Keratinocyte (primary cell): ENCODE measurements around the gene TERB1. TPM values are rescaled to one million over a fixed set of nuclear protein-coding genes. Genes with fewer than 3 reads are reported as not detected.

Experiments used
- DNase-seq: peaks from one replicate; pipeline ENCODE4 v3.0.0-alpha.2; 2011; ENCODE audit warnings: low read depth, missing footprints, low spot score
- FAIRE-seq: peaks from 2 replicates; lab custom pipeline; 2011; peaks lifted over from hg19 to GRCh38; lab: Jason Lieb, UNC
- H2AFZ ChIP-seq: 2 replicates; pipeline ENCODE4 v1.6.0; 2012; ENCODE audit warnings: low read length, control low read depth, inconsistent platforms; ENCODE audit not compliant: control insufficient read depth
- H3K27ac ChIP-seq: 2 replicates; pipeline ENCODE4 v1.5.1; 2011; ENCODE audit warnings: low read length; ENCODE audit not compliant: control insufficient read depth, insufficient read depth
- H3K27me3 ChIP-seq: 3 replicates; pipeline ENCODE4 v1.6.0; 2011; ENCODE audit warnings: low read length; ENCODE audit not compliant: control insufficient read depth, insufficient read depth; ENCODE audit errors: extremely low read depth
- H3K36me3 ChIP-seq, 2 experiments: 2 replicates in 1 of 2; 3 replicates in 1 of 2; pipeline ENCODE4 v1.5.1; 2011; ENCODE audit warnings: low read length in 2 of 2, mild to moderate bottlenecking in 1 of 2; ENCODE audit not compliant: control insufficient read depth in 2 of 2, insufficient read depth in 2 of 2; ENCODE audit errors: extremely low read depth in 1 of 2
- H3K4me1 ChIP-seq: 3 replicates; pipeline ENCODE4 v1.5.1; 2011; ENCODE audit warnings: low read length; ENCODE audit not compliant: control insufficient read depth, insufficient read depth; ENCODE audit errors: extremely low read depth
- H3K4me2 ChIP-seq: 3 replicates; pipeline ENCODE4 v1.6.0; 2011; ENCODE audit warnings: low read depth, low read length; ENCODE audit not compliant: control insufficient read depth, insufficient read depth; ENCODE audit errors: extremely low read depth
- H3K4me3 ChIP-seq, 3 experiments: fragments of 200-600 bp in 1 of 3; sonication (generic) in 1 of 3; 2 replicates in 2 of 3; 3 replicates in 1 of 3; pipeline ENCODE4 v1.5.1; 2011 to 2016; ENCODE audit warnings: low read length in 3 of 3, mild to moderate bottlenecking in 3 of 3, control low read depth in 2 of 3, inconsistent platforms in 1 of 3, low read depth in 1 of 3, mixed read lengths in 1 of 3, mixed run types in 1 of 3, moderate library complexity in 1 of 3; ENCODE audit not compliant: control insufficient read depth in 2 of 3, insufficient read depth in 2 of 3; ENCODE audit errors: extremely low read depth in 1 of 3
- H3K79me2 ChIP-seq: 2 replicates; pipeline ENCODE4 v1.6.0; 2012; ENCODE audit warnings: low read length; ENCODE audit not compliant: control insufficient read depth, insufficient read depth
- H3K9ac ChIP-seq: 3 replicates; pipeline ENCODE4 v1.6.0; 2011; ENCODE audit warnings: low read length; ENCODE audit not compliant: control insufficient read depth, insufficient read depth; ENCODE audit errors: extremely low read depth
- H3K9me1 ChIP-seq: 3 replicates; pipeline ENCODE4 v1.6.0; 2011; ENCODE audit warnings: low read length; ENCODE audit not compliant: control insufficient read depth, insufficient read depth; ENCODE audit errors: extremely low read depth
- H3K9me3 ChIP-seq: 2 replicates; pipeline ENCODE4 v1.5.1; 2012; ENCODE audit warnings: low read depth, low read length; ENCODE audit not compliant: control insufficient read depth
- H4K20me1 ChIP-seq: 3 replicates; pipeline ENCODE4 v1.6.0; 2011; ENCODE audit warnings: low read length; ENCODE audit not compliant: control insufficient read depth, insufficient read depth; ENCODE audit errors: extremely low read depth
- CTCF ChIP-seq, 3 experiments: IDR thresholded peaks in 1 of 3; conservative IDR thresholded peaks in 1 of 3; optimal IDR thresholded peaks in 1 of 3; 2 replicates in 2 of 3; 3 replicates in 1 of 3; pipeline versions ENCODE3 to v1.5.1; 2011; ENCODE audit warnings: low read length in 3 of 3, mild to moderate bottlenecking in 3 of 3, moderate library complexity in 2 of 3, control low read depth in 1 of 3, inconsistent platforms in 1 of 3; ENCODE audit not compliant: insufficient read depth in 2 of 3; ENCODE audit errors: extremely low read depth in 1 of 3
- EZH2 ChIP-seq: IDR thresholded peaks from one replicate; pipeline ENCODE4 v1.6.1; 2012; ENCODE audit warnings: inconsistent platforms, mild to moderate bottlenecking, low read length, moderate library complexity
- dilution Hi-C: fragments of 300-500 bp; cut with MboI; formaldehyde crosslinking; loops from one replicate; pipeline ENCODE4 v1.7.0; 2020; ENCODE audit warnings: low sequenced_read_pairs; ENCODE audit not compliant: extremely low pct_ligation_motif_present
- polyA plus RNA-seq, 5 experiments: library from polyadenylated mRNA; depleted of rRNA in 3 of 5; stranded (reverse) in 3 of 5; stranded (forward) in 1 of 5; unstranded in 1 of 5; fragments of >200 nt; gene quantifications; 1 replicate in 1 of 5; 2 replicates in 3 of 5; 3 replicates in 1 of 5; pipeline versions ENCODE4 v1.2.1 to v1.2.3, GENCODE V29; 2011 to 2012; ENCODE audit warnings: missing spikeins in 2 of 5, low read depth in 1 of 5, low replicate concordance in 1 of 5

TERB1 gene
- polyA plus RNA-seq, 1 donor (not counting 4 experiments of a cell fraction or from before 2014, with no cell fraction given) = 0.22 TPM

- no peaks in the 10 kb centered on the region for H3K36me3 ChIP-seq
- peaks cover 2% of the 10 kb centered on the region for H3K9me3 ChIP-seq
- H4K20me1 ChIP-seq = no peaks in the 10 kb centered on the region
- H3K4me3 ChIP-seq = no peak overlapping the region
- peak overlapping the region; percentile 8 for H3K9ac ChIP-seq
- FAIRE-seq = peak; percentile 87
- peak; percentile 87 for DNase-seq
- no peak for TF ChIP-seq CTCF (optimal IDR thresholded peaks at IDR 0.05 in 1 of 3, IDR thresholded peaks at IDR 0.05 in 1 of 3, conservative IDR thresholded peaks at IDR 0.05 in 1 of 3; ENCODE audit: extremely low read depth in 1 of 3, insufficient read depth in 2 of 3, low read length in 3 of 3)
- no peak for TF ChIP-seq EZH2
- no peak overlapping the region for H2AFZ ChIP-seq
- no peaks in the 10 kb centered on the region for H3K79me2 ChIP-seq
- H3K4me1 ChIP-seq = peaks cover 38% of the 10 kb centered on the region
- dilution Hi-C loops = no loop called here
- peaks cover 3% of the 10 kb centered on the region for H3K9me1 ChIP-seq
- H3K4me2 ChIP-seq = peak overlapping the region; percentile 20
- peak overlapping the region; percentile 58 for H3K27ac ChIP-seq
- H3K27me3 ChIP-seq = no peaks in the 10 kb centered on the region
Measured at GRCh38 chr16:66714654-66715307, 86.6 kb downstream of the TERB1 start.

GRCh38 chr16:66714062-66714461, 87.3 kb downstream of the TERB1 start:
- H3K36me3 ChIP-seq = no peaks in the 10 kb centered on the region
- H2AFZ ChIP-seq = no peak overlapping the region
- no peak for TF ChIP-seq EZH2
- no peak for TF ChIP-seq CTCF (optimal IDR thresholded peaks at IDR 0.05 in 1 of 3, IDR thresholded peaks at IDR 0.05 in 1 of 3, conservative IDR thresholded peaks at IDR 0.05 in 1 of 3; ENCODE audit: extremely low read depth in 1 of 3, insufficient read depth in 2 of 3, low read length in 3 of 3)
- no peak for FAIRE-seq
- DNase-seq = no peak
- peak overlapping the region; percentile 58 for H3K27ac ChIP-seq
- H3K4me2 ChIP-seq = no peak overlapping the region
- H3K4me1 ChIP-seq = peaks cover 38% of the 10 kb centered on the region
- no peaks in the 10 kb centered on the region for H4K20me1 ChIP-seq
- H3K4me3 ChIP-seq = no peak overlapping the region
- H3K79me2 ChIP-seq = no peaks in the 10 kb centered on the region
- H3K27me3 ChIP-seq = no peaks in the 10 kb centered on the region
- dilution Hi-C loops = no loop called here
- H3K9me3 ChIP-seq = peaks cover 2% of the 10 kb centered on the region
- peak overlapping the region; percentile 8 for H3K9ac ChIP-seq
- peaks cover 3% of the 10 kb centered on the region for H3K9me1 ChIP-seq
